Neural cell (in vitro differentiated cells): ENCODE data around the gene RGR.

Source experiments
- CTCF ChIP-seq: fragments of 450-650 bp; IDR thresholded peaks from 2 replicates; pipeline ENCODE4 v1.5.1; 2014; ENCODE audit warnings: antibody characterized with exemption, mild to moderate bottlenecking, moderate library complexity; ENCODE audit not compliant: poor library complexity, severe bottlenecking
- POLR2AphosphoS5 ChIP-seq: IDR thresholded peaks from 2 replicates; pipeline ENCODE4 v1.6.1; 2012
- SMC3 ChIP-seq: fragments of 450-650 bp; conservative IDR thresholded peaks from 2 replicates; pipeline ENCODE4 v1.6.1; 2014; ENCODE audit warnings: antibody characterized with exemption, mild to moderate bottlenecking, moderate library complexity; ENCODE audit not compliant: poor library complexity

DNA sequence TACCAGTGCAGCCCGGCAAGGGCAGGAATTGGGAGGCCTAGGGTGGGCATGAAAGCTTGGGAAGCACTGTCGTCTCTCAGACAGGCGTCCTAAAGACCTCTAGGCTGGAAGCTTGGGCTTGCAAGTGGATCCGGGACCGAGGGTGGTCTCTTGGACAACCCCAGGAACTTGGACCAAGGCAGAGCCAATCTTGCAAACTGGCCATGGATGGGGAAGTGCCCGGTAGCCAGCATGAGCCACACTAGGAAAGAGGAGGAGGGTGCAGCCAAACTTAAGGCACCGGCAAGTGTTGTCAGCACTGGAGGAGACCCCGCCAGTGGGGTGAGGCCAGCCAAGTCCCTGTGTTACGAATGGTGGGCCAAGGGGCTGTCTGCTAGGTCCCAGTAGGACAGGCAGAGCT lies 28.0 kb upstream of the RGR start:
- no peak for TF ChIP-seq CTCF
- no peak for TF ChIP-seq POLR2AphosphoS5
- TF ChIP-seq SMC3, result no peak
